ENCODE data around the gene MTRF1.

MTRF1 gene

DNA sequence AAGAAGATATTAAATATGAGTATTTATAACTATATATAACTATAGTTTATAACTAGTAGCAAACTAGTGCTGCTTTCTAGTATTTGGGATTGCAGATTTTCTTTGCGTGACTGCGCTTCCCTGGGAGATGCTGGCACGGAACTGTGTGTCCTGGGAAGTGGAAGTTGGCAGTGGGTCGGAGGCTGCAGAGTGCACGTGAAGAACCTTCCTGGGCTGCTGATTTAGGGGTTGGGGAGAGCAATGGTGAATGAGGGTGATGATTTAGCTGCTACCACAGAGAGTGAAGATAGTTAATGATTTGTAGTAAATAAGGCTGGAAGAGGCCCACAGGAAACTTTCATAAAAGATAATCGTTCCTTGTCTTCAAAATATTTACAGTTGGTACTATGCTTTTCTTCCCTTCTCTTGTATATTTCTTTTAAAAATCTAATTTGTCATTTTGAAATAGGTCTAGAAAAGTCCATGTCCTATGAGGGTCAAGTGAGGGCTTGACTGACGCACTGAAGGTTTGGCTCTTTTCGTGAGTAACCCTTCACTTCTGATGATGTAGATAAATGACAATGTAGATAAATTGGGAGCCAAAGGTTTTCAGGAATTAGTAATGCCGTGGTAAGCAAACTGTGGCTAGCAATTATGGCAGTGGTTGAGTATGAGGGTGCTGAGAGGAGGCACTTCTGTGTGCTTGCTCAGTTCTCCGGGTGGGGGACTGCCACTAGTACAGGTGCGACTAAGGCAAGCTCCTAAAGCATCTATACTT lies 44.7 kb upstream of the MTRF1 start:
- TF ChIP-seq, protein P1, sequence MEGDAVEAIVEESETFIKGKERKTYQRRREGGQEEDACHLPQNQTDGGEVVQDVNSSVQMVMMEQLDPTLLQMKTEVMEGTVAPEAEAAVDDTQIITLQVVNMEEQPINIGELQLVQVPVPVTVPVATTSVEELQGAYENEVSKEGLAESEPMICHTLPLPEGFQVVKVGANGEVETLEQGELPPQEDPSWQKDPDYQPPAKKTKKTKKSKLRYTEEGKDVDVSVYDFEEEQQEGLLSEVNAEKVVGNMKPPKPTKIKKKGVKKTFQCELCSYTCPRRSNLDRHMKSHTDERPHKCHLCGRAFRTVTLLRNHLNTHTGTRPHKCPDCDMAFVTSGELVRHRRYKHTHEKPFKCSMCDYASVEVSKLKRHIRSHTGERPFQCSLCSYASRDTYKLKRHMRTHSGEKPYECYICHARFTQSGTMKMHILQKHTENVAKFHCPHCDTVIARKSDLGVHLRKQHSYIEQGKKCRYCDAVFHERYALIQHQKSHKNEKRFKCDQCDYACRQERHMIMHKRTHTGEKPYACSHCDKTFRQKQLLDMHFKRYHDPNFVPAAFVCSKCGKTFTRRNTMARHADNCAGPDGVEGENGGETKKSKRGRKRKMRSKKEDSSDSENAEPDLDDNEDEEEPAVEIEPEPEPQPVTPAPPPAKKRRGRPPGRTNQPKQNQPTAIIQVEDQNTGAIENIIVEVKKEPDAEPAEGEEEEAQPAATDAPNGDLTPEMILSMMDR (IDR thresholded peaks at IDR 0.05; ENCODE audit: insufficient read depth, low read length, poor library complexity, severe bottlenecking), result no peak
- Histone ChIP-seq H3K27me3 (replicated peaks; ENCODE audit: control insufficient read depth, insufficient read depth, low read length) (no peaks in the 10 kb centered on the region), H3K4me3 (replicated peaks; ENCODE audit: low read depth, low read length) (no peak overlapping the region), H3K36me3 (ENCODE audit: control insufficient read depth, insufficient read depth, low read length) (no peaks in the 10 kb centered on the region)
- DNase-seq (ENCODE audit: extremely low read depth, insufficient read length), result no peak

DNA sequence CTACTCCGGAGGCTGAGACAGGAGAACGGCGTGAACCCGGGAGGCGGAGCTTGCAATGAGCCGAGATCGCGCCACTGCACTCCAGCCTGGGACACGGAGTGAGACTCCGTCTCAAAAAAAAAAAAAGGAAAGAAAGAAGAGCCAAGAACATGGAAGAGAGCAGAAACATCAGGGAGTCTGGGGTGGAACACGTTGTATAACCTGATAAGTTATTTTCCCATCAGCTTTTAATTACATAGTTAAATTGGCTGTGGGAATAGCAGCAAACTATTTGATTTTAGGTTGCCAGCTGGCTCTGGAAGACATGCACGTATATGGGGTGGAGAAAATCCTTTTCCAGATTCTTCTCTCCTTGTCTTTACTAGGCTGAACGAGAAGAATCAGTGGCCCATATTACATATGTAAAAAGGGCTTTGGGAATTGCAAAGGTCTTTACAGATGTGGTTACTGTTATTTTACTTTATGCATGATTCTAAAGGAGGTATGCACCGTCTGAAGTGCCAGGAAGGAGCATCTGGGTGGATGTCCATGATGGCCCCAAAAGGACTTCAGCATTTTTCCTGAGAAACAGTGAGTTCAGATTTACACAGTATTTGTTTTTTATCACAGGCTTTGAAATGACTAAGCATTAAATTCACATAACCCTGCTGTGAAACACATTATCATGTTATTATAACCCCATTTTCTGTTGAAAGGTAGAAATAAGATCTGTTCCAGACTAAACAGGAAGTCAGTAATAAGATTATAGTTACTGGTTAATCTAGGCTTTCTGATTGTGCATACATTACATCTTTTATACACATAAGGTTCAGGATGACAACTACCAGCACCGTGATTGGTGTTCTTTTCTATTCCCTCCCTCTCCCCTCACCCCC lies 43.1 kb upstream of the MTRF1 start:
- Histone ChIP-seq H3K4me3 (replicated peaks; ENCODE audit: low read depth, low read length) (no peak overlapping the region), H3K27me3 (replicated peaks; ENCODE audit: control insufficient read depth, insufficient read depth, low read length) (no peaks in the 10 kb centered on the region), H3K36me3 (ENCODE audit: control insufficient read depth, insufficient read depth, low read length) (no peaks in the 10 kb centered on the region)
- TF ChIP-seq, protein P1 (IDR thresholded peaks at IDR 0.05; ENCODE audit: insufficient read depth, low read length, poor library complexity, severe bottlenecking), result no peak
- no peak for DNase-seq (ENCODE audit: extremely low read depth, insufficient read length)

DNA sequence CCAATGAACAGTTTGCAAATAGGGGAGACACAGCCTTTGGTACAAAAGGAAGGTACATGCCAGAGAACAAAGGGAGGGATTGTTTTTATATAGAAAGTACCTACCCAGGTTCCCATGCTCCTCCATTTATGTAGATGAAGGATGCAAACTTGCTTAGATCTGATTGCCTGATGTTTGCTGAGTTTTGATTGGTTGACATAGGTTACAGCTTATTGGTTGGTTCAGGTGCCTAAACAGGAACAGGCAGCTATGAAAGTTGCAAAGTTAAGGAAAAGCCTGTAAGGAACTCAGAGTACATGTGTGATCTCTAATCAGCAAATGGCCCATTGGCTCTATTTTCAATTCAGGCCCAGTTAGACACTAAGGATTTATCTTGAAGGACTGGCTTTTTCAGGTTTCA lies 41.2 kb upstream of the MTRF1 start:
- TF ChIP-seq, protein P1 (IDR thresholded peaks at IDR 0.05; ENCODE audit: insufficient read depth, low read length, poor library complexity, severe bottlenecking), result no peak
- H3K27me3 ChIP-seq (replicated peaks; ENCODE audit: control insufficient read depth, insufficient read depth, low read length), result no peaks in the 10 kb centered on the region
- H3K4me3 ChIP-seq (replicated peaks; ENCODE audit: low read depth, low read length), result no peak overlapping the region
- no peak for DNase-seq (ENCODE audit: extremely low read depth, insufficient read length)
- no peaks in the 10 kb centered on the region for H3K36me3 ChIP-seq (ENCODE audit: control insufficient read depth, insufficient read depth, low read length)

DNA sequence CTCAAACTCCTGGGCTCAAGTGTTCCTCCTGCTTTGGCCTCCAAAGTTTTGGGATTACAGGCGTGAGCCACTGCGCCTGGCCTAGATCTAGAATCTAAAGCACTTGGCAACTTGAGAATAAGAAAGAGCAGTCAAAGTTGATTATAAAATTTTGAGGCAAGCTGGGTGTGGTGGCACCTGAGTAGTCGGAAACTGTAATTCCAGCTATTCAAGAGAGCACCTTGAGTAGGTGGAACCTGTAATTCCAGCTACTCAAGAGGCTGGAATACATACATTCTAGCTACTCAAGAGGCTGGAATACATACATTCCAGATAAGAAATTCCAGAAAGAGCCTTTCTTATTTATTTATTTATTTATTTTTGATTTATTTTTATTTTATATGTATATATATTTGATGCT lies 39.4 kb upstream of the MTRF1 start:
- Histone ChIP-seq H3K27me3 (replicated peaks; ENCODE audit: control insufficient read depth, insufficient read depth, low read length) (no peaks in the 10 kb centered on the region), H3K4me3 (replicated peaks; ENCODE audit: low read depth, low read length) (no peak overlapping the region)
- TF ChIP-seq, protein P1 (IDR thresholded peaks at IDR 0.05; ENCODE audit: insufficient read depth, low read length, poor library complexity, severe bottlenecking), result no peak

DNA sequence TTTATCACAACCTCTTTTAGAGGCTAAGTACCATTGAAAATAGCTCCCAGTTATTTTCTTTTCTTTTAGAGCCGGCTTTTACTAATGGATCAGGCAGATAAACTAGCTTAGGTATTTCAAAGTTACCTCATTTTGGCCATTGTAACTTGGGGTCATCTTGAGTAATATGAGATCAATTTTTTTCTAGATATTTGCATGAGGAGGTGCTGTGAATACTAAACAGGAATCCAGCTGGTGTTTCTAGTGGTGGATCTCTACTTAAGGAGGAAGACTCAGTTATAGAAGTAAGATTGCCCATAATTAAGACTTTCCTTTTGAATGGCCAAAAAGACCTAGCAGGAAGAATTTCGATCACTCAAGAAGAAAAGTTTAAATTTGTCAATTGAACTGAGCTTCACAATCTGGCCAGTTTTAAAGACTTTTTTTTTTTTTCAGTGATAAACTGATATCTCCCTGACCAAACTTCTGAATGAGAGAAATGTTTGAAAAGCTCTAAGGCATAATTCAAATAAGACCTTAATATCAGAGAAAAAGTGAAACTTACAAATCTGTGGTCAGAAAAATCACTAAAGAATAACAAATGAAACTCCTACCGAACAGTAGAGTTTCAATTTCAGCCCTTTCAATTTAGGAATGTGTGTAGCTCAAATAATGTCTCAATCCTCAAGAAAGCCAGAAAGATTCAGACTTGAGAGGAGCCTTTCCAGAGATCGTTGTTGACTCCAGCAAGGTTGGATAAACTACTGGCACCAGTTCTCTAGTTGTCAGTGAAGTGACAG lies 36.1 kb upstream of the MTRF1 start:
- H3K36me3 ChIP-seq (ENCODE audit: control insufficient read depth, insufficient read depth, low read length), result no peaks in the 10 kb centered on the region
- TF ChIP-seq, protein P1 (IDR thresholded peaks at IDR 0.05; ENCODE audit: insufficient read depth, low read length, poor library complexity, severe bottlenecking), result no peak
- peak; percentile 12 for DNase-seq (ENCODE audit: extremely low read depth, insufficient read length)
- no peaks in the 10 kb centered on the region for H3K27me3 ChIP-seq (replicated peaks; ENCODE audit: control insufficient read depth, insufficient read depth, low read length)
- H3K4me3 ChIP-seq (replicated peaks; ENCODE audit: low read depth, low read length), result no peak overlapping the region

More for the DNA sequence above, 39.4 kb upstream of the MTRF1 start:
- no peak for DNase-seq (ENCODE audit: extremely low read depth, insufficient read length)
- H3K36me3 ChIP-seq (ENCODE audit: control insufficient read depth, insufficient read depth, low read length), result no peaks in the 10 kb centered on the region

Measured in GM06990 (cell line).